Endodermal cell (in vitro differentiated cells): Measurements from ENCODE around the gene CTIF. TPM values are rescaled to one million over a fixed set of nuclear protein-coding genes. Genes with fewer than 3 reads are reported as not detected.

Experiments
- DNase-seq: peaks from one replicate; pipeline ENCODE4 v3.0.0-alpha.2; 2017
- H3K27ac ChIP-seq: 2 replicates; pipeline ENCODE4 v1.5.1; 2013; ENCODE audit warnings: mild to moderate bottlenecking, low read depth, low read length, moderate library complexity
- H3K27me3 ChIP-seq: 2 replicates; pipeline ENCODE4 v1.6.1; 2013; ENCODE audit warnings: mild to moderate bottlenecking, low read length, moderate library complexity; ENCODE audit not compliant: insufficient read depth, control insufficient read depth, poor library complexity, severe bottlenecking
- H3K36me3 ChIP-seq: 2 replicates; pipeline ENCODE4 v1.7.0; 2013; ENCODE audit warnings: mild to moderate bottlenecking, low read length, moderate library complexity; ENCODE audit not compliant: control insufficient read depth, insufficient read depth
- H3K4me1 ChIP-seq: one replicate; pipeline ENCODE4 v1.7.0; 2013; ENCODE audit warnings: low read length; ENCODE audit not compliant: control insufficient read depth, insufficient read depth
- H3K4me3 ChIP-seq: 2 replicates; pipeline ENCODE4 v1.5.1; 2013; ENCODE audit warnings: mild to moderate bottlenecking, low read length, moderate library complexity
- H3K9ac ChIP-seq: 2 replicates; pipeline ENCODE4 v1.6.1; 2013; ENCODE audit warnings: mild to moderate bottlenecking, low read length, moderate library complexity; ENCODE audit not compliant: poor library complexity, severe bottlenecking; ENCODE audit errors: extremely low read depth
- H3K9me3 ChIP-seq: 2 replicates; pipeline ENCODE4 v1.6.1; 2013; ENCODE audit warnings: mild to moderate bottlenecking, low read length, moderate library complexity; ENCODE audit not compliant: control insufficient read depth
- H3K27ac Mint-ChIP-seq: 2 replicates; pipeline ENCODE4 v1.8.0; 2020; ENCODE audit warnings: mixed read lengths
- H3K27me3 Mint-ChIP-seq: 2 replicates; pipeline ENCODE4 v1.8.0; 2021; ENCODE audit warnings: mild to moderate bottlenecking, mixed read lengths; ENCODE audit not compliant: insufficient read depth
- H3K36me3 Mint-ChIP-seq: 2 replicates; pipeline ENCODE4 v1.8.0; 2020; ENCODE audit warnings: low read depth, mixed read lengths
- H3K4me1 Mint-ChIP-seq: 2 replicates; pipeline ENCODE4 v1.8.0; 2020; ENCODE audit warnings: mixed read lengths
- H3K4me3 Mint-ChIP-seq: 2 replicates; pipeline ENCODE4 v1.8.0; 2020; ENCODE audit warnings: mild to moderate bottlenecking, moderate library complexity, mixed read lengths
- H3K9me3 Mint-ChIP-seq: 2 replicates; pipeline ENCODE4 v1.8.0; 2020; ENCODE audit warnings: mild to moderate bottlenecking, mixed read lengths
- CTCF ChIP-seq: fragments of 200-600 bp; sonication (generic); conservative IDR thresholded peaks from 2 replicates; pipeline ENCODE4 v1.5.0; 2021; ENCODE audit warnings: antibody characterized with exemption, mild to moderate bottlenecking
- WGBS, 2 experiments: methylation state at CpG; one replicate each; pipeline versions ENCODE4 v1.1.5 to v1.1.7; 2013; ENCODE audit warnings: missing lambda C conversion rate in 2 of 2, mixed read lengths in 1 of 2; ENCODE audit not compliant: insufficient coverage in 1 of 2, insufficient read length in 1 of 2; 5-methylcytosine and 5-hydroxymethylcytosine counted together
- total RNA-seq, 2 donors: library from RNA; stranded (reverse); fragmentation: NEBNext Ultra II Directional in 1 of 2; extraction: Animal tissue kit (Norgen Biotek cat#: 25700) in 1 of 2; gene quantifications; 2 replicates in 1 of 2; 3 replicates in 1 of 2; pipeline ENCODE4 v1.2.1, GENCODE V29; 2021

Gene CTIF
- total RNA-seq, 2 donors from 2014 or later, result 33.8 to 41.6 TPM

DNA sequence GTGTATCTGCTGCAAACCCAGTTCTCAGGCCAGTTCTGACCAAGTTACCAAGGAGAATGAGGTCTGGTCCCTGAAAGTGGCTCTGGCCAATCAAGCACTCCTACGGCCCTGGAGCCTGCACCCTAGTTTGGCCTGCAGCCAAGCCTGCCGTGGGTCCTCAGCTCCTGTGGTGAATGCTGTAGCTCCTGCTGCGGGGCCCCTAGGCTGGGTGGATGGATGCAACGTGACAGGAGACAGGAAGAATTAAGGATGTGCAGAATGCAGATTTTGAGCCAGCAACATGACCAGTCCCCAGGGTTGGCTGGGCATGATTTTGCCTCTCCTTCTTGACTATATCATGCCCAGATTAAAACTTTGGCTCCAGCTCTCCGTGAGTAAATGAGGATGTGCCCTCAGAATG is 314.8 kb downstream of the CTIF start:
- H3K9me3 Mint-ChIP-seq, result no peaks in the 10 kb centered on the region
- Histone ChIP-seq H3K36me3 (peaks cover 14% of the 10 kb centered on the region), H3K27ac (no peak overlapping the region), H3K9me3 (no peaks in the 10 kb centered on the region), H3K4me3 (no peak overlapping the region), H3K9ac (no peak overlapping the region), H3K4me1 (peaks cover 9% of the 10 kb centered on the region), H3K27me3 (no peaks in the 10 kb centered on the region)
- no peak for TF ChIP-seq CTCF
- peaks cover 3% of the 10 kb centered on the region for H3K27me3 Mint-ChIP-seq
- H3K4me1 Mint-ChIP-seq, result peaks cover 28% of the 10 kb centered on the region
- 94 to 100% methylated on average over 2 to 5 of the region's 5 CpGs for WGBS, 2 experiments
- no peak for DNase-seq
- H3K4me3 Mint-ChIP-seq, result no peak overlapping the region
- peaks cover 15% of the 10 kb centered on the region for H3K36me3 Mint-ChIP-seq
- peak overlapping the region; percentile 69 for H3K27ac Mint-ChIP-seq

DNA sequence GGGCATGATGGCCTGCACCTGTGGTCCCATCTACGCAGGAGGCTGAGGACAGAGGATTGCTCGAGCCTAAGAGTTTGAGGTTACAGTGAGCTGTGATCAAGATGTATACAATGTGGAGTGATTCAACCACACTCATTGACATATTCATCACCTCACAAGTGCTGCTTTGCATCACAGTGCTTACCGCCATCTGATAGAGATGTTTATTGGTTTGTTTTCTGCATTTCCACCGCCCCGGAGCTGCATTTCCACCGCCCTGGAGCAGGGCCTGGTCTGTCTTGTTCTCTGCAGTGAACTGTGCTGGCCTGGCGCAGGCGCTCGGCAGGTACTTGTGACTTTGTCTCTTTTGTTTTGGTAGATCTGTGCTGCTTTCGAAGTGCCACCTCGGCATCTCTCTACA is 315.9 kb downstream of the CTIF start:
- Histone ChIP-seq H3K9ac (no peak overlapping the region), H3K27ac (no peak overlapping the region), H3K9me3 (no peaks in the 10 kb centered on the region), H3K4me1 (peaks cover 10% of the 10 kb centered on the region), H3K36me3 (peaks cover 14% of the 10 kb centered on the region), H3K4me3 (no peak overlapping the region), H3K27me3 (no peaks in the 10 kb centered on the region)
- Mint-ChIP-seq H3K4me3 (no peak overlapping the region), H3K27me3 (peaks cover 3% of the 10 kb centered on the region), H3K9me3 (no peaks in the 10 kb centered on the region), H3K27ac (no peak overlapping the region), H3K36me3 (peaks cover 16% of the 10 kb centered on the region), H3K4me1 (peaks cover 23% of the 10 kb centered on the region)
- TF ChIP-seq CTCF, result no peak
- DNase-seq, result no peak
- WGBS, 2 experiments, result 92% methylated on average over 9 to 11 of the region's 11 CpGs

DNA sequence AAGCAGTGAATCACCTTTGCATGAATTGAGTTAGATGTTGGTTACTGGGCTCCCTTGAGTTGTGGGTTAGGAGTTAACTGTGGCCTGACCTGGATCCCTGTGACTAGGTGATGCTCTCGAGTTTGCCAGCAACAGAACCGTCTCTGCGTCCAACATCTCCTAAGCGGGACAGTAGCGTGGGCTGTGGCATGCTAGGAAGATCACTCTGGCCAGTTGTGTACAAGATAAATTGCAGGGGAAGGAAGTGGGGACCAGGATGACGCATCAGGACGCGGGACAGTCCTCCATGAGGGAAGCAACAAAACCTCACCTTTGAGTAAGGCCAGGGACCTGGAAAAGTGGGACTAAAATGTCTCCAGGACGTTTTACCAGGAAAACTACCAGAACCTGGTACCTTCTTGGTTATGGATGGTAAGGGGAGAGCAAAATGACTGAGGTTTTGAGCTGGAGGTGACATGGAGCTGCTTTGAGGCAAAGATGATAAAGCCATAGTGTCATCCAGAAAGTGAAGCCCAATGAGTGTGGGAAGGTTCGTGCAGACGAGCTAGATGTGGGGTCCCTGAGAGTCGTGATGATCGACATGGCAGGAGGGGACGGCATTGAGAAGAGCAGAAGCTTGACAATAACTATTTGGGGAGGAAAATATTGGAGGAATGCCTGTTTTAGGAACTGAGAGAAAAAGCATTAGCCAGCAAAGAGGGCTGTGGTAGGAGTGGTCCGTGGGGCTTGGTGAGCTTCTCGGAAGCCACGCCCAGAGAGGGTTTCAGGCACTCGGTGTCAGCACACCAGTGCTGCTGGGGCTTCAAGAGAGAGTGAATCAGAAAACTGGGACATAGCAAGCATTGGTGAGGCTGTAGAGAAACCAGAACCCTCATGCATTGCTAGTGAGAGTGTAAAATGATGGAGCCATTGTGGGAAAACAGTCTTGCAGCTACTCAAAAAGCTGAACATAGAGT is 316.9 kb downstream of the CTIF start:
- 94 to 96% methylated on average over 18 of the region's 18 CpGs for WGBS, 2 experiments
- H3K4me1 Mint-ChIP-seq, result peaks cover 22% of the 10 kb centered on the region
- H3K9ac ChIP-seq, result no peak overlapping the region

More for the DNA sequence above, 316.9 kb downstream of the CTIF start:
- no peak for TF ChIP-seq CTCF
- H3K27ac ChIP-seq, result no peak overlapping the region
- DNase-seq, result no peak
- no peak overlapping the region for H3K27ac Mint-ChIP-seq
- H3K4me3 ChIP-seq, result no peak overlapping the region
- no peak overlapping the region for H3K4me3 Mint-ChIP-seq
- H3K4me1 ChIP-seq, result peaks cover 16% of the 10 kb centered on the region
- no peaks in the 10 kb centered on the region for H3K9me3 ChIP-seq
- H3K9me3 Mint-ChIP-seq, result no peaks in the 10 kb centered on the region
- H3K36me3 ChIP-seq, result peaks cover 14% of the 10 kb centered on the region
- H3K27me3 ChIP-seq, result no peaks in the 10 kb centered on the region
- H3K27me3 Mint-ChIP-seq, result peaks cover 3% of the 10 kb centered on the region
- H3K36me3 Mint-ChIP-seq, result peaks cover 16% of the 10 kb centered on the region
